Fibroblast of the aortic adventitia (primary cell): ENCODE data around the gene ZNF385C. TPM values are rescaled to one million over a fixed set of nuclear protein-coding genes. Genes with fewer than 3 reads are reported as not detected.

ENCODE experiments used
- DNase-seq: peaks from one replicate; pipeline ENCODE4 v3.0.0-alpha.2; 2010; ENCODE audit warnings: low read depth
- H3K4me3 ChIP-seq: 2 replicates; pipeline ENCODE4 v1.5.1; 2011; ENCODE audit warnings: low read depth, mild to moderate bottlenecking, control low read depth, low read length, moderate library complexity
- total RNA-seq: library from RNA; depleted of rRNA; stranded (reverse); fragments of >200 nt; gene quantifications from 2 replicates; pipeline ENCODE4 v1.2.3, GENCODE V29; 2012; ENCODE audit warnings: low replicate concordance
- TF ChIP-seq, protein P1 (sequence below): IDR thresholded peaks from 2 replicates; pipeline ENCODE4 v1.5.1; 2011; ENCODE audit warnings: mild to moderate bottlenecking, low read length, control low read depth, inconsistent platforms; ENCODE audit not compliant: insufficient read depth

Gene ZNF385C
- total RNA-seq, 1 donor, result not detected

DNA sequence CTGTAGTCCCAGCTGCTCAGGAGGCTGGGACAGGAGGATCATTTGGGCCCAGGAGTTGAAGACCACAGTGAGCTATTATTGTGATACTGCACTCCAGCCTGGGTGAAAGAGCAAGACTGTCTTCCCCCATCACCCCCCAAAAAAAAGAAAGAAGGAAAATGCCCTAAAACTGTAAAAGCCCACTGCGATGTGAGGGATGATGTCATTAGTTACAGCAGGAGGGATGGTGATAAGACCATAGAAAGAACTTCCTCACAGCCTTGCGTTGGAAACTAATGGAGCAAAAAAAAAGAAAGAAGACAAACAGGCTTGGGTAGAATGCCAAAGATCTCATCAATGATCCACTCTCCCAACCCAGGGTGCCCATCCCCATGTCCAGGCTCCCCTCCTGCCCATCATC lies 18.7 kb downstream of the ZNF385C start:
- H3K4me3 ChIP-seq, result no peak overlapping the region
- DNase-seq, result no peak
- TF ChIP-seq, protein P1, sequence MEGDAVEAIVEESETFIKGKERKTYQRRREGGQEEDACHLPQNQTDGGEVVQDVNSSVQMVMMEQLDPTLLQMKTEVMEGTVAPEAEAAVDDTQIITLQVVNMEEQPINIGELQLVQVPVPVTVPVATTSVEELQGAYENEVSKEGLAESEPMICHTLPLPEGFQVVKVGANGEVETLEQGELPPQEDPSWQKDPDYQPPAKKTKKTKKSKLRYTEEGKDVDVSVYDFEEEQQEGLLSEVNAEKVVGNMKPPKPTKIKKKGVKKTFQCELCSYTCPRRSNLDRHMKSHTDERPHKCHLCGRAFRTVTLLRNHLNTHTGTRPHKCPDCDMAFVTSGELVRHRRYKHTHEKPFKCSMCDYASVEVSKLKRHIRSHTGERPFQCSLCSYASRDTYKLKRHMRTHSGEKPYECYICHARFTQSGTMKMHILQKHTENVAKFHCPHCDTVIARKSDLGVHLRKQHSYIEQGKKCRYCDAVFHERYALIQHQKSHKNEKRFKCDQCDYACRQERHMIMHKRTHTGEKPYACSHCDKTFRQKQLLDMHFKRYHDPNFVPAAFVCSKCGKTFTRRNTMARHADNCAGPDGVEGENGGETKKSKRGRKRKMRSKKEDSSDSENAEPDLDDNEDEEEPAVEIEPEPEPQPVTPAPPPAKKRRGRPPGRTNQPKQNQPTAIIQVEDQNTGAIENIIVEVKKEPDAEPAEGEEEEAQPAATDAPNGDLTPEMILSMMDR, result no peak

DNA sequence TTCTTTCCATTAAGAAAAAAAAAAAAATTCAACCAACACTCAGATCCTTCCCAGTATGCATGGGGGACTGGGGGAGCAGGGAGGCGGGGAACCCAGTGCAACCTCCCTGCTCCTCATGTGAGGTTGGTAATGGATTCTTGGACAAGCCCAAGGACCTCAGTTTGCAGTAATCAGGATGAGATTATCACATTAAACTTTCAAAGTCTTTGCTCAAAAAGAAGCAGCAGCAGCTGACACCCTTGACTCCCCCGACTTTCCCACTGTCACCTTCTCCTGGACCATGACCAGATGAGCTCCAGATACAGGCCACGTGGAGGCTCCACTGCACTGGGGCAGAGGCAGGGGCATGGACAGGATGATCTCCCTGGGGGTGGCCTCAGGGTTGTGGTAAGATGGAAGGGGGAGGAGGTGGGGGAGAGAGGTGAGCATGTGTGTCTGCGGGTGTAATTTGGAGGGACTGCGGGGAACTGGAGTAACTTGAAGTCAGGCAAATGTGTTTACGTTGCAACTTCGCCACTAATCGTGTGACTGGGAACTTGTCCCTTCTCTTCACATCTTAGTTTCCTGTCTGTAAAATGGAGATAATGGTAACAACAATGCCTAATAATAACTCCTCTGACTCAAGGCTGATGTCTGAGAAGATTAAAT lies 19.8 kb downstream of the ZNF385C start:
- DNase-seq, result no peak
- H3K4me3 ChIP-seq, result no peak overlapping the region
- TF ChIP-seq, protein P1, result no peak

DNA sequence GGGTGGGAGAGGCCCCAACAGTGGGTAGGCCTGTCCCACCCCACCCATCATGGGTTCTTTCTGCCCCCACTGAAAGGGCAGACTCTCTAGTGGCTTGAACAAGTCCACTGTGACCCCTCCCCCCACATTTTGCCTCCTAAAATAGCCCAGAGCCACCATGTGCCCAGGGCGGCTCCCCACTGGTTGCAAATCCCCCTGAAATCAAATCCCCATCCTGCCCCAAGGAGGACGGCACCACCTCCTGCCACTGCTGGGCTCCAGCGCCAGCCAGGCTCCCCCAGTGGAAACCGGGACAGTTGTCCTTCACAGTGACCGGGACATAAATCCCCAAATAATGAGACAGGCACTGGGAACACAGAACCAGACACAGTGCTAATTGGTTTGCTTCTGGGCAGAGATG lies 20.5 kb downstream of the ZNF385C start:
- H3K4me3 ChIP-seq, result no peak overlapping the region
- TF ChIP-seq, protein P1, result no peak
- DNase-seq, result no peak

DNA sequence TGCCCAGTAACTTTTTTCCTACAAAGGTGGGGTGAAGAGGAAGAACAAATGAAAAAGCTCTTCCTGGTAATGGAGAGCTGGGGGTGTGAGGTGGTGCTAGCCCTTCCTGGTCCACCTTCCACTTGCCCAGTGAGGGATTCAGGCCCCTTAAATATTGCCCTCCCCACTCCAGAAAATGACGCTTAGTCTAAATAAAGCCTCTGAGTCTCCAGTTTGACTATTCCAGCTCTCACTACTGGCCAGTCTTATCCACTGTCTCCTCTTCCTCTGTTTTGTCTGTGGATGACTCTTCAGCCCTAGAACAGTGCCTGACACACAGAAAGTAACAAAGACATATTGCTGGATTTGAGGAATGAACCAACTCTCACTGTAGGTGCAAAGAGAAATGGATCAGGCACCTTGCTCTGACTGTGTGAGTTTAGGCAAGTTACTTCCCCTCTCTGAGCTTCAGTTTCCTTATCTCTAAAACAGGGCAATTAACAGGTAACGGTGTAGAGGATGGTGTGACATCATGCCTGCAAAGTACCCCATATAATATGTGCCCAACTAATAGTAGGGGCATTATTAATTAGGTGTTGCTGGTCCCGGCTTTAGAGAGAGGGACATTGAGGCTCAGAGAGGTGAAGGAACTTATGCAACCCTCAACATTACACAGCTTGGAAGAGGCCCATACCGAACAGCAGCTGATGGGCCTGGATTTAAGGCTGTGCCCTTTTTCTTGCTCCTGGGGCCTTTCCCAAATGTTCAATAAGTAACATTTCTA lies 21.3 kb downstream of the ZNF385C start:
- TF ChIP-seq, protein P1, result no peak
- no peak for DNase-seq
- no peak overlapping the region for H3K4me3 ChIP-seq

DNA sequence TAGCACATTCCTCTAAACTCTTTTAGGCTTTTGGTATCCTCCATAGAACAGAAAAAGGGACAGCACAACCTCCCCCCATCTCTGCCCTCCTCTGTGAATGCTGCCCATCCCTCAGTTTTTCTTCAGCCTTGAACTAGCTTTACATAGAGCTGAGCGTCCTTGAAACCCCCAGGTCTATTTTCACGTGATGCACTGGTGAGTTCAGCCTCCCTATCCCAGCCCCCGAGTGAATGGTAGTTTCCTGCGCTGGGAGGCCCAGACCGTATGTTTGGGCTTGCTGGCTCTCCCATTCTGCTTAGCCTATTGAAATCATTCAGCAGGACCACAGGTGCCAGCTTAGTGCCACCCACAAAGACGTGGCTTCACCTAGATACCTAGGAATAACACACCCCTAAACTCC lies 22.5 kb downstream of the ZNF385C start:
- TF ChIP-seq, protein P1, result no peak
- no peak for DNase-seq
- H3K4me3 ChIP-seq, result no peak overlapping the region

DNA sequence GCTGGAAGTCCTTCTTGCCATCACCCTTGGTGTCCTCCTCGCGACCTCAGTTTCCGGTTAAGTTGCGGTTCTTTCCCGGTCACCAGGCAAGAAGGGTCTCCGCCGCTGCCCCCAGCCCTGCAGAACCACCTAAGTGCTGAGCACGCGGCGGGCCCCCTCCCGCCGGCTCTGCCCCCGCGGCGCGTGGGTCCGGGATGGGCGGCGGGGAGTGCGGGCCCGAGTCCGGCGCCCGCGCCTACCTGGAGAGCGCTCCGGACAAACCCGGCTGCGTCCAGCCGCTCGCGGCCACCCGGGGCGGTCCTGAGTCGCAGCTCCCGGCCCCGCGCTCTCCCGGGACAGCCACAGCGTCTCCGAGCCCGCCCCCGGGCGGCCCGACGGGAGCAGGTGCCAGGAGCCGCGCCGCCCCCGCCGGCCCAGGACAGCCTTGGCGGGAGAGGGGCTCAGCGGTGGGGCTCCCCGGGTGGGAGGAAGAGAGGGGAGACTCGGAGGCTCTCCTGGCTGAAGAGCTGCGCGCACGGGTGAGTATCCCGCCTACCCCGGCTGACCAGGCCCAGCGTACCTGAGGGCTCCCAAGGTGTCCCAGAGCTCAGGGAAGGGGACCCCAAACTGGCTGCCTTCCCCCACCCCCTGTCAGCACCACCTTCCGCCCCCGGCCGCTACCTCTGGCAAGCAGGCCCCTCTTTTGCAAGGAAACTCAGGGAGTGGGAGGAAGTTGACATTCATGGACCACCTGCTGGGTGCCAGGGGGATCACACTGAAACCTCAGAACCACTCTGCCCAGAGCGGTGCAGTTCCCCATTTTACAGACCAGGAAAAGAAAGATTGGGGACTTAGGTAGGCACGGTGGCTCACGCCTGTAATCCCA lies 25.7 kb downstream of the ZNF385C start:
- DNase-seq, result no peak
- H3K4me3 ChIP-seq, result no peak overlapping the region
- TF ChIP-seq, protein P1, result no peak
